ENCODE measurements around the gene HADH.
"Not testable (repeated sequence)": the region's sequence is repeated elsewhere in the genome, so short reads cannot be mapped to it uniquely, and the experiment has no call there.

Gene HADH

DNA sequence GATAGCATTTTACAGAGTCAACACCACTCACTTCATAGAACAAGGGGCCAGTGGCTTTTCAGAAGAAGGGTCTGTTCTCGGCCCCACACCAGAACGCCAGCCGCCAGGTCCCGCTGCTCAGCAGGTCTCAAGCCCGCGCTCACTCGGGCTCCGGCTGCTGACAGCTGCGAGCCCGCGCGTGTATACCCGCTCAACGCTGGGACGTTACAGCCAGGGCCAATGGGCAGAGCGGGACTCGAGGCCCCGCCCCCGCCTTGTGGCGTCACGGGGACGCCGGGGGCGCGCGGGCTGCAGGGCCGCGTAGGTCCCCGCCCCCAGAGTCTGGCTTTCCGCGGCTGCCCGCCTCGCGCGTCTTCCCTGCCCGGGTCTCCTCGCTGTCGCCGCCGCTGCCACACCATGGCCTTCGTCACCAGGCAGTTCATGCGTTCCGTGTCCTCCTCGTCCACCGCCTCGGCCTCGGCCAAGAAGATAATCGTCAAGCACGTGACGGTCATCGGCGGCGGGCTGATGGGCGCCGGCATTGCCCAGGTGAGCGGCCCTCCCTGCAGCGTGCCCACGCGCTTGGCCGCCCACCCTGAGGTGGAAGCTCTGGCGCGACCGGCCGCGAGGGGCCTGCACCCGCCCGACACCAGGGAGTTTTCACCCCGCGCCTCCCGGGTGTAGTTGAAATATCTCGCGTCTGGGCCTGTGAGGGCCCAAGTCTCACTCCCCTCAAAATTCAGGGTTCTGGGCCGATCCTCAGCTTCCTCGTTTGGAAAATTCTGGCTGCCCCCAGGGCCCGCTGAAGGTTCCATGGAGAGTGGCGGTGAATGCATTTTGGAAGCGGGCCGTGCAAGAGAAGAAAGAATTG, at the start of gene HADH:
TSS of gene HADH (plus strand) at position 353 of the 850 bp plus-strand sequence. CDS start at position 397, 44 bp downstream.
- peak; percentile 92 for DNase-seq

DNA sequence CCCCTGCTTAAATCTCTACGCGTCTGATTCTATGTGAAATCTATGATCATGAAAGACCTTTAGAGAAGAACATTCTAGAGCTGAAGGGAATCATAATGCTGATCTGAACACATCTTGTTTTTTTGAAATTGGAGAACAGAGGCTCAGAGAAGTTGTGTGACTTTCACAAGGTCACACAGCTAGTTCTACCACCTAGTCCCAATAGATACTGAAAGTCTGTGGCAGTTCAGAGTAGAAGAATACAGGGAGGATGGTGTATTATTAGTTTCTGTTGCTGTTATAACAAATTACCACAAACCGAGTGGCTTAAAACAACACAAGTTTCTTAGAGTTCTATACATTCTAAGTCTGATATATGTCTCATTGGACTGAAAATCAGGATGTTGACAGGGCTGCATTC, 43.9 kb upstream of the HADH start:
- no peak for DNase-seq

DNA sequence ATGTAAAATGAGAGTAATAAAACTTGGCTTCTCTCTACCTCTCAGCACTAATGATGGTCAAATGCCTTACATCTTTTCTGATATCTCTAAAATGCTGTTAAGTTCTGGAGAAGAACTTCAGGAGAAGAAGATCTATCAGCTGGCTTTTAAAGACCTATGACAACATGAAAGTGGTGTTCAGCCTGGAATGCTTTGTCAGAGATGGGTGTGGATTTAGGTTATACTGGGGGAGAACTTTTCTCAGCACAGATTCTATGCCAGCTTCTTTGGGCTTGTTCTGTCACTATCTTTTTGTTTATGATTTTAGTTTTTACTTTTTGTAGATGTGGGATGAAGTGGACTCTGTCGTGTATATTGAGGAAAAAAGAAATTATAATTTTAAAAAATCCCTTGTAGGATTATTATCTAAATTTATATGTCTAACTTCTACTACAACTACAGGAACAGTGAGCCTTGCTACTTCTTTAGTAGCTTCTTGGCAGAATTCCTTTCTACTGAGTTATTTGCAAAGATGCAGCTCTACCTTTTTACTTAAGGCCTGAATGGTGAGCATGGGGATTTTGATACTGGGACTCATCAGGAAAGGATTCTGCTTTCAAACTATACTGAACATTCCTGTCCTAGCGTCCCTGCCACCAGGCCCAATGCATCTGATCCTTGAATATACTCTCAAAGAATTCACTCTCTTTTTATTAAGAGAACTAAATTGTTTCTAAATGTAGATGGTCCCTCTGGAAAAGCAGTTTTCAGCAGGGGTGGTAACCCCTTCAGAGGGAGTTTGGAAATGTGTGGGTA, 38.7 kb upstream of the HADH start:
- DNase-seq = no peak

DNA sequence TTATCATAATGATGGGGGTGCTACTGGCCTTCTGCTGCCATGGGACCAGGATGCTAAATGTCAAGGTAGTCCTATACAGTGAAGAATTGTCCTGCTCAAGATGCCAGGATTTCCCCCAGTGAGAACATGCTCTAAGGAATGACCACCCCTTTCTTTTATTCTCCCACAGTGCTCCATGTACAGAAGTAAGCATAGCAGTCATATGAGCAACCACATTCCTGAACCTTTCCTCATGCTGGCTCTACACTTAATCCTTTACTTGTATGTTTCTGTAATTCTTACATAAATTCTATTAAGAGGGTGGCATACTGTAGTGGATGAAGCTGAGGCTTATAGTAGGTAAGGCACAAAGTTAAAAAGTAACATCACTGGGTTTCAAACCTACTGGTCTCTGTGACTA, 38.1 kb upstream of the HADH start:
- DNase-seq = no peak

- DNase-seq = no peak
These were observed 33.7 kb upstream of the HADH start for GRCh38 chr4:107956011-107956410.

DNA sequence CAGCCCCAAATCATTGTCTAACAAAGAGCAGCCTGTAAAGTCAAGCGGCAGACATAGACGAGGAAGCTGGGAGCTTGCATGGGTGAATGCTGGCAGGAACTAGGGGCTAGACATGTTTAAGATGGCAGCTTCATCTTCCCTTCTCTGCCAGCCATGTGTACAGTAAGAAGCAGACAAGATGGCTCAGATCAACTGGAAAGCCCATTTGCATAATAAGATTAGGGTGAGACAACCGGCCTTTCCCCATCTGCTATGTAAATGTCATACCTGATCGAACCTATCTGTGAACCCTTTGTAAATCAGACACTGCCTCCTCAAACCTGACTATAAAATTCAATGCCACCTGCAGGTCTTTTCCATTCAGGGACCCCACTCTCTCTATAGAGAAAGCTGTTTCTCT, 22.8 kb upstream of the HADH start:
- DNase-seq = no peak

DNA sequence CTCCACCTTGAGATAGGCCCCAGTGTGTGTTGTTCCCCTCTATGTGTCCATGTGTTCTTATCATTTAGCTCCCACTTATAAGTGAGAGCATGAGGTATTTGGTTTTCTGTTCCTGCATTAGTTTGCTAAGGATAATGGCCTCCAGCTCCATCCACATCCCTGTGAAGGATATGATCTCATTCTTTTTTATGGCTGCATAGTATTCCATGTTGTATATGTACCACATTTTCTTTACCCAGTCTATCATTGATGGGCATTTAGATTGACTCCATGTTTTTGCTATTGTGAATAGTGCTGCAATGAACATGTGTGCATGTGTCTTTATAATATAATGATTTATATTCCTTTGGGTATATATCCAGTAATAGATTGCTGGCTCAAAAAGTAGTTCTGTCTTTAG, 22.2 kb upstream of the HADH start:
- not testable (repeated sequence) for DNase-seq

GRCh38 chr4:107967921-107968320, 21.8 kb upstream of the HADH start:
- not testable (repeated sequence) for DNase-seq

- DNase-seq = no peak
These were observed 19.5 kb upstream of the HADH start for GRCh38 chr4:107970063-107970798.

DNA sequence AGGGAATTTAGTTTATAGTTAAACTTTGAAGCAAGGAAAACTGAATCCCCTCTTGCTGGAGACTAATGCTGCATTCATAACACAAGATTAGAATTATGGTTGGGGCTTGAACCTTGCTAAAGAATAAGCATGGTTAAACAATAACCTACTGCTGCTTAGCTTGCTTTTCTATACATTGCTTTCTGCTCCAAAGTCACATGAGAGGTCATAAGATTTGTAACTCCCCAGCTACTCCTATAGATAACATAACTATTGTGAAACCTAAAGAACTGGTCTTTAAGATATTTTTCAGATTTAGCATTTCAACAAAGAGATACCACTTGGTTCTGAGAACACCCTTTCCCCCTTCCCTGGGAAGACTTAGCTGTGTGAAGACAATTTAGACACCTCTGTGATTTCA, 17.1 kb upstream of the HADH start:
- no peak for DNase-seq

DNA sequence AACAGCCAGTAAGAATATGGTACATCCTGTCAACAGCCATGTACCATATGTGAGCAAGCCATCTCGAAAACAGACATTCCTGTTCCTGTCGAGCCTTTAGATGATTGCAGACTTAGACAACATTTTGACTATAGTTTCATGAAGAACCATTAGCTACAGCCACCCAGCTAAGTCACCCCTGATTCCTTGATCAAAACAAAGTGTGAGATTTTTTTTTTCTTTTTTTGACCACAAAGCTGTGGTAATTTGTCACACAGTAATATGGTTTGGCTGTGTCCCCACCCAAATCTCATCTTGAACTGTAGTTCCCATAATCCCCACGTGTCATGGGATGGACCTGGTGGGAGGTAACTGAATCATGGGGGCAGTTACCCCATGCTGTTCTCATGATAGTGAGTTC, 15.2 kb upstream of the HADH start:
- DNase-seq = no peak

DNA sequence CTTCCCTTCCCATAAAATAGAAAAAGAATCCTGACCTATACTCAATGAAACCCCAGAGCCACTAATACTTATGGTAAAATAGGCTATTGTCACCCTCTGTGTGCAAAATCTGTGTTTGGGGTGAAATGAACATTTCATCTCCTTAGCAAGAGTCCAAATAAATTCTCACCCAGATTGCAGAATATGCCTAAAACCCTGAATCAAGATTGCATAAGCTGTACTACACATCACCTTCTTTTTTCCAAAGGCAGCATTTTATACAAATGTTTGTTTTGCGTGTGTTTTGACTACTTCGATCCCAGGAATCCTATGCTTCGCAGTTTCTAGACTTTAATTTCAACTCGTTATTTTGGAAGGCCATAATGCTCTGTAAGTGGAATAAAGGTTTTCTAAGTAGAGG, 12.2 kb upstream of the HADH start:
- no peak for DNase-seq

- DNase-seq = no peak
These were observed 11.6 kb upstream of the HADH start for GRCh38 chr4:107977966-107978705.

GRCh38 chr4:107978716-107979451, 10.8 kb upstream of the HADH start:
- DNase-seq = no peak

GRCh38 chr4:107987916-107988762, 1.6 kb upstream of the HADH start:
- DNase-seq = no peak

DNA sequence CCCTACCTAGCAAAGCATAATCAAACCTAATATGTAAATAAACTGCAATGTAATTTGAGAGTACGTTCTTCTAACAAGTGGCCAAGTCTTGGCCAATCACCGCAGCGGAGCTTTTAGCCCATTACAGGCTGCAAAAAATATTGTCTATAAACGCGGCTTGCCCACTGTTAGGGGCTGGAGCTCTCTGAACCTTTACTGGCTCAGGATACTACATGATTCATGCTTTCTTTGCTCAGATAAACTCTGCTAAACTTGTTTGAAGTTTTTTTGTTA, 990 bp upstream of the HADH start:
- DNase-seq = no peak

DNA sequence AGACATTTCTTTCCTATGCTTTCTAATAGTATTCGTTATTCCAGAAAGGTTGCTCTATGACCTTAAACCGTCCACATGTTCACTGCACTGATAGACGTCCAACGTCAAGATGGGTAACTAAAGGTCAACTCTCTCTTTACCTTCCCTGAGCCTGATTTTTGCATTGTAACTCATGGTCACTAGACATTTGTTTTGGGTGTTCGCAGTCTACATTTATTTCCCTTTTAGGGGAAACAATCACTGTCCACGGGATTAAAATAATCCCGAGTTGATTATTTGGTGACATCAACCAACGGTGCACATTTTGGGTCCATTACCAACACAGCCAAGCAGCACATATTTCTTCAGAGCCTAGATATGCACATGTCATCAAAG, 540 bp upstream of the HADH start:
- DNase-seq = no peak

GRCh38 chr4:107991945-107992630, 2.4 kb downstream of the HADH start:
- DNase-seq = no peak

DNA sequence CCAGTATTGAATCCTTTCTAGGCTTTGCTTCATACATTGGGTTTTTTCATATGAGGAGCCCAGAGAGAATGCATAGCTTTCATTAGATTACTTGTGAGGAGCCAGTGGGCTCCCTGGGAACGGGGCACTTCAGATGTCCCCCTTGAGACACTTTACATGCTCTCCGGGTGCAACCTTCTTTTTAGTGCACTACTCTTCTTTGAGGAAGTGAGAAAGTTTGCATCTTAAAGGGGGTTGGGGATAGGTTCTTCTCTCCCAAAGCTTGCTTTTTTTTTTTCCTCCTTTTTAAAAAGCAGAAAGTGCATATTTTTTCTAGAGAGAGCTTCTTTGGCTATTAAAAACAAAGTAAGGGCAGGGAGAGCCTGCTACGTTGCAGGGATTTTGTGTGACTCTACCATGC, 4.3 kb downstream of the HADH start:
- no peak for DNase-seq

- DNase-seq = no peak
These were observed 5.2 kb downstream of the HADH start for GRCh38 chr4:107994894-107995293.
